GM12878 (cell line): ENCODE data around the gene FOXP1. TPM values are rescaled to one million over a fixed set of nuclear protein-coding genes. Genes with fewer than 3 reads are reported as not detected.

Experiments used
- CUX1 ChIP-seq: IDR thresholded peaks from 2 replicates; pipeline ENCODE4 v1.6.1; 2012; ENCODE audit warnings: improper control_type of control experiment, low read depth, low read length; ENCODE audit not compliant: insufficient replicate concordance
- NR2F1 ChIP-seq: fragments of 450-650 bp; conservative IDR thresholded peaks from 2 replicates; pipeline ENCODE4 v1.6.1; 2017; ENCODE audit warnings: mild to moderate bottlenecking
- PML ChIP-seq: IDR thresholded peaks from 2 replicates; pipeline ENCODE4 v1.6.1; 2012; ENCODE audit warnings: low read length, inconsistent platforms
- PRDM15 ChIP-seq: fragments of 450-650 bp; formaldehyde crosslinking; IDR thresholded peaks from 2 replicates; pipeline ENCODE4 v1.4.0; 2020; ENCODE audit warnings: mild to moderate bottlenecking, moderate library complexity
- SREBF1 ChIP-seq: IDR thresholded peaks from 2 replicates; pipeline ENCODE4 v1.6.1; 2012; ENCODE audit warnings: mild to moderate bottlenecking, low read length
- TBL1XR1 ChIP-seq: IDR thresholded peaks from 2 replicates; pipeline ENCODE4 v1.6.1; 2012; ENCODE audit warnings: low read depth, low read length, improper control_type of control experiment
- polyA plus RNA-seq, 11 experiments: library from polyadenylated mRNA; depleted of rRNA in 4 of 11; unstranded in 6 of 11; stranded (reverse) in 5 of 11; fragments of >200 nt; fragmentation: Nextera tagmentation in 4 of 11; fragmentation: Illumina TruSeq in 1 of 11; extraction: Ambion mirVana in 4 of 11; extraction: Trizol in 1 of 11; gene quantifications; 1 replicate in 1 of 11; 2 replicates in 10 of 11; pipeline versions ENCODE4 v1.2.1 to v1.2.3, GENCODE V29; 2011 to 2016; ENCODE audit warnings: inconsistent platforms in 2 of 11, missing spikeins in 2 of 11, low read depth in 1 of 11
- total RNA-seq, 4 experiments: library from RNA; depleted of rRNA in 3 of 4; stranded (reverse); fragments of >200 nt in 3 of 4; fragmentation: Illumina TruSeq in 1 of 4; extraction: Trizol in 1 of 4; gene quantifications; 2 replicates each; pipeline versions ENCODE4 v1.2.1 to v1.2.3, GENCODE V29; 2013 to 2021

FOXP1 gene
- total and polyA plus RNA-seq, 10 of the 15 experiments (the other 5 are each of a cell fraction or from before 2014, with no cell fraction given), result 0.05 to 1.6 (median 0.20) TPM; not detected in 1

DNA sequence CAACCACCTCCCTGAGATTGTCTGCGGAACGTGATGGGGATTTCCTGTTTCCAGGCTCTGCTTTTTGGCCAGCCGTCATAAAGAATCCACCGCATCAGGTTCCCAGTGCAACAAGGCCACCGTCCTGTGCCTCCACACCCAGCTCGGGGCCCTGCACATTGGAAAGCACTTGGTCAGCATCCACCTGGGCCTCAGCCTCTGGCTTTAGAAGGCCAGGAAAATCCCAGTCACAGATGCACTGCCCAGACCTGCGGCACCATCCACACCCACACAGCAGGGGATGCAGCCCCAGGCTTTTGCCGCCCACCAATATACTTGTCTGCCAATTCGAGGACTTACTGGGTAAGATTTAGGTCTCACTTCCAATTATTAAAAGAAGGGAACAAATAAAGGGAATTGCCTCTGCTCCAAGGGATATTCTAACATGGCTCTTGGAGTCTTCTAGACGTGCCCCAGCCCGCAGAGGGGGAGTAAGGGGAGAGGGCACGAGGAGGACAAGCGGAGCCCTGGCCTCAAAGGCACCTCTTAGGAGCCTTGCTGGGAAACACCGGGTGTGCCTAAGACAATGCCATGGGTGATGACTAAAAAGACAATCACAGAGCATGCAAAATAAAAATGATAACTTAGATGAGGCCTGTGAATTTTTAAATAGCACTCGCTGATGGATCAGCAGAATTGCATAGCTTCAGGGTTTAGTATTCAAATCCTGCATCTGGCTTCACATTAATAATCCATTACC, 169.2 kb downstream of the FOXP1 start (continued):
- no peak for TF ChIP-seq CUX1
- no peak for TF ChIP-seq NR2F1
- TF ChIP-seq SREBF1, result no peak
- TF ChIP-seq PRDM15 (CRISPR knock-in tag), result no peak
- TF ChIP-seq PML, result no peak
- TF ChIP-seq TBL1XR1, result no peak
